Uterus (tissue), 4 donors: ENCODE data around the gene AP2A1. TPM values are rescaled to one million over a fixed set of nuclear protein-coding genes. Genes with fewer than 3 reads are reported as not detected.

Experiments
- DNase-seq, 2 donors: peaks; one replicate each; pipeline ENCODE4 v3.0.0-alpha.2; 2019 to 2020
- H3K27ac ChIP-seq, 2 donors: fragments of 200-600 bp; sonication (generic); 1 replicate in 1 of 2; 2 replicates in 1 of 2; pipeline ENCODE4 v1.5.1; 2016 to 2018
- H3K27me3 ChIP-seq, 2 donors: fragments of 200-600 bp; sonication (generic); one replicate each; pipeline ENCODE4 v1.5.1; 2018 to 2019; ENCODE audit warnings: control low read depth in 1 of 2
- H3K36me3 ChIP-seq, 2 donors: fragments of 200-600 bp; sonication (generic); one replicate each; pipeline ENCODE4 v1.5.1; 2019; ENCODE audit warnings: control low read depth in 1 of 2
- H3K4me1 ChIP-seq, 2 donors: fragments of 200-600 bp; sonication (generic); one replicate each; pipeline ENCODE4 v1.5.1; 2018 to 2019; ENCODE audit warnings: control low read depth in 1 of 2
- H3K4me3 ChIP-seq, 2 donors: fragments of 200-600 bp; sonication (generic); 1 replicate in 1 of 2; 2 replicates in 1 of 2; pipeline ENCODE4 v1.5.1; 2018 to 2019; ENCODE audit warnings: mild to moderate bottlenecking in 1 of 2
- H3K9me3 ChIP-seq, 2 donors: fragments of 200-600 bp; sonication (generic); one replicate each; pipeline ENCODE4 v1.5.1; 2019; ENCODE audit warnings: control low read depth in 1 of 2
- POLR2A ChIP-seq, 2 donors: fragments of 450-650 bp; IDR thresholded peaks; one replicate each; pipeline ENCODE4 v1.6.1; 2016; ENCODE audit warnings: antibody characterized with exemption in 2 of 2, mild to moderate bottlenecking in 1 of 2, moderate library complexity in 1 of 2
- intact Hi-C: fragments of 100-400 bp; cut with DNase I; formaldehyde crosslinking; loops from one replicate; pipeline ENCODE4 v1.15.1; 2023; ENCODE audit warnings: low total_unique reads
- total RNA-seq, 4 donors: library from RNA; depleted of rRNA in 3 of 4; stranded (reverse); fragments of >200 nt in 3 of 4; gene quantifications; one replicate each; pipeline versions ENCODE4 v1.1.0 to v1.2.4, GENCODE V29; 2014 to 2023
- TF ChIP-seq, protein P1 (sequence below), 4 experiments: fragments of 200-600 bp in 2 of 4; fragments of 450-650 bp in 2 of 4; sonication (generic) in 2 of 4; IDR thresholded peaks; one replicate each; pipeline ENCODE4 v1.5.1; 2016 to 2019; ENCODE audit warnings: antibody characterized with exemption in 4 of 4, mild to moderate bottlenecking in 2 of 4, moderate library complexity in 1 of 4
- donor health status: DM: yes; HTN: yes; CAD: no.

The AP2A1 gene
- total RNA-seq, 4 donors from 2014 or later = 47.1 to 114 (median 54.7) TPM

DNA sequence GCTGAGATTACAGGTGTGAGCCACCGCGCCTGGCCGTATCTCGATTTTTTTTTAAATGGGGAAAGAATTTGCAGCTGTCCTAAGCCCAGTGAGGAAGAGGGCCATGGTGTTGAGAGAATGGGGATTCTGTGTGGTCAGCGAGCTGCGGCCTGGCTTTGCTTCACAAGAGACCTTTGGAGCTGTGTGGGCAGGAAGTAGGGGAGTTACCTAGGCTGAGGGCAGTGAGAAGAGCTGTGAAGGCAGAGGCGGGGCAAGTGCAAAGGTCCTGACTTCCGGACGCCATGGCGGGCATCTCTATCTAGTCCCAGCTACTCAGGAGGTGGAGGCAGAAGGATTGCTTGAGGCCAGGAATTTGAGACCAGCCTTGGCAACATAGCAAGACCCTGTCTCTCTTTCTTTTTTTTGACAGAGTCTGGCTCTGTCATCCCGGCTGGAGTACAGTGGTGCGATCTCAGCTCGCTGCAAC, 4.9 kb downstream of the AP2A1 start:
- H3K4me1 ChIP-seq = peaks cover 0 to 14% of the 10 kb centered on the region in 2 donors
- TF ChIP-seq, protein P1, sequence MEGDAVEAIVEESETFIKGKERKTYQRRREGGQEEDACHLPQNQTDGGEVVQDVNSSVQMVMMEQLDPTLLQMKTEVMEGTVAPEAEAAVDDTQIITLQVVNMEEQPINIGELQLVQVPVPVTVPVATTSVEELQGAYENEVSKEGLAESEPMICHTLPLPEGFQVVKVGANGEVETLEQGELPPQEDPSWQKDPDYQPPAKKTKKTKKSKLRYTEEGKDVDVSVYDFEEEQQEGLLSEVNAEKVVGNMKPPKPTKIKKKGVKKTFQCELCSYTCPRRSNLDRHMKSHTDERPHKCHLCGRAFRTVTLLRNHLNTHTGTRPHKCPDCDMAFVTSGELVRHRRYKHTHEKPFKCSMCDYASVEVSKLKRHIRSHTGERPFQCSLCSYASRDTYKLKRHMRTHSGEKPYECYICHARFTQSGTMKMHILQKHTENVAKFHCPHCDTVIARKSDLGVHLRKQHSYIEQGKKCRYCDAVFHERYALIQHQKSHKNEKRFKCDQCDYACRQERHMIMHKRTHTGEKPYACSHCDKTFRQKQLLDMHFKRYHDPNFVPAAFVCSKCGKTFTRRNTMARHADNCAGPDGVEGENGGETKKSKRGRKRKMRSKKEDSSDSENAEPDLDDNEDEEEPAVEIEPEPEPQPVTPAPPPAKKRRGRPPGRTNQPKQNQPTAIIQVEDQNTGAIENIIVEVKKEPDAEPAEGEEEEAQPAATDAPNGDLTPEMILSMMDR (IDR thresholded peaks at IDR 0.05) = no peak
- no peak for TF ChIP-seq POLR2A (IDR thresholded peaks at IDR 0.05)
- H3K27ac ChIP-seq = no peak overlapping the region
- H3K4me3 ChIP-seq = no peak overlapping the region
- no peaks in the 10 kb centered on the region for H3K27me3 ChIP-seq
- no peaks in the 10 kb centered on the region for H3K9me3 ChIP-seq
- intact Hi-C loops = no loop called here
- no peaks in the 10 kb centered on the region for H3K36me3 ChIP-seq
- DNase-seq = no peak

DNA sequence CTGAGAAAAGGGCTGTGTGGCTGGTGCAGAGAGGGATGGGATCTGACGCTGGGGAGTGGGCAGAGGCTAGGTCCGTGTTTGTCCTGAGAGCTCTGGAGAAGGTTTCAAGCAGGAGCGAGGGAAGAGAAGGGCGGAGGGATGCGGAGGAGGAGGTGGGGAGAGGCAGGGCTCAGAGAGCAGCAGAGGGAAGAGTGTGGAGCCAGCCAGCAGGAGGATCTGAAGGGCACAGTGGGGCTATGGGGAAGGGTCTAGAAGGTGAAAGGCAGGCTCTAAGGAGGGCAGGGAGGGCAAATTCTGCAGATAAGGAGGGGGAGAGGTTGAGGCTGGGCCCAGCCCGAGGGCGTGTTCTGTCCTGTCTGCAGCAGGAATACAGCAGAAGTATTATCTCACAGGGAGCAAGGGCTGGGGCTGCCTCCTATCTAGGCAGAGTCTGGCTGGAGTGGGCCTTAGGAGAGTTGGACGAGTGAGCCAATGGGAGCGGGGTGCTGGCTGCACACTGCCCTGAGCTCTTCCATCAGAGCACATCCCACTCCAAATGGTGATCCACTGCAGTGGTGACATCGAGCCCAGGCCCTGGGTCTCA, 6.1 kb downstream of the AP2A1 start:
- Histone ChIP-seq H3K36me3 (no peaks in the 10 kb centered on the region), H3K4me1 (peaks cover 0 to 13% of the 10 kb centered on the region in 2 donors), H3K27ac (no peak overlapping the region), H3K9me3 (no peaks in the 10 kb centered on the region), H3K4me3 (no peak overlapping the region), H3K27me3 (no peaks in the 10 kb centered on the region)
- intact Hi-C loops = no loop called here
- no peak for DNase-seq
- TF ChIP-seq POLR2A (IDR thresholded peaks at IDR 0.05) = no peak
- TF ChIP-seq, protein P1 (IDR thresholded peaks at IDR 0.05) = no peak

DNA sequence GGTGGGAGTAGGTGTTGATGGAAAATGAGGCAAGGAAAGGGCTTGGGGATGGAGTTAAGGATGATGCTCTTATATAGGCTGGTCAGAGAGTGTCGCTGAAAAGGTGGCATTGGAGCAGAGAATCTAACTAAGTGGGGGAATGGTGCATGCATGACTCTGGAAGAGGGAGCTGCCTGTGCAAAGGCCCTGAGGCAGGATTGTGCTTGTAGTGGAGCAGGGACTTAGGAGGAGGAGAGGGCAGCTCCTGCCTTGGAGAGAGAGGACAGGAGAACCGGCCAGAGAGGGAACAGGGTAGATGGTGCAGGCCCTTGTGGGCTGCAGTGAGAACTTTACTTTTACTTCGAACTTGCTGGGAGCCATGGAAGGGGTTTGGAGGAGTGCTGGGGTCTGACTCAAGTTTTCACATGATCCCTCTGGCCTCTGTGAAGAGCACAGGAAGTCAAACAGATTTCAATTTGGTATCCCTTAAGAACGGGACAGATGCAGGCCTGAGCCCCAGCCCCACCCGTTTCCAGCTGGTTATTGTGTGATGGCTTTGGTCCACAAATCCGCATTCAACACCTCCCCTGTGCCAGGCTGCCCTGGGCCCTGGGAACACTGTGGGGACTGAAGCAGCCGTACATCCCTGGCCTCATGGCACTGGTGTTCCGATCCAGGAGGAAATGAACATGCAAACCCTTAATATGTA, 7.0 kb downstream of the AP2A1 start:
- no peaks in the 10 kb centered on the region for H3K9me3 ChIP-seq
- intact Hi-C loops = no loop called here
- H3K27ac ChIP-seq = no peak overlapping the region
- H3K36me3 ChIP-seq = no peaks in the 10 kb centered on the region
- no peak overlapping the region for H3K4me3 ChIP-seq
- no peak for DNase-seq
- H3K4me1 ChIP-seq = peaks cover 0 to 4% of the 10 kb centered on the region in 2 donors
- H3K27me3 ChIP-seq = no peaks in the 10 kb centered on the region
- TF ChIP-seq, protein P1 (IDR thresholded peaks at IDR 0.05) = no peak
- no peak for TF ChIP-seq POLR2A (IDR thresholded peaks at IDR 0.05)

DNA sequence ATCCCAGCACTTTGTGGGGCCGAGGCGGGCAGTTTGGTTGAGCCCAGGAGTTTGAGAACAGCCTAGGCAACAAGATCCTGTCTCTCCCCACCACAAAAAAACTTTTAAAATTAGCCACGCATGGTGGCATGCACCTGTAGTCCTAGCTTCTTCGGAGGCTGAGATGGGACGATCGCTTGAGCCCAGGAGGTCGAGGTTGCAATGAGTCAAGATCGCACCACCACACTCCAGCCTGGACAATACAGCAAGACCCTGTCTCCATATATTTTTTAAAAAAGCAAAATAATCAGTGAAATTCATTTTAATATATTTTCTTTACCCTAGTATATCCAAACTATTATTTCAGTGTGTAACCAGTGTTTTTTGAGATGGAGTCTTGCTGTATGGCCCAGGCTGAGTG, 8.2 kb downstream of the AP2A1 start:
- Histone ChIP-seq H3K36me3 (no peaks in the 10 kb centered on the region), H3K4me1 (no peaks in the 10 kb centered on the region), H3K27me3 (no peaks in the 10 kb centered on the region), H3K27ac (no peak overlapping the region), H3K4me3 (no peak overlapping the region), H3K9me3 (no peaks in the 10 kb centered on the region)
- DNase-seq = no peak
- TF ChIP-seq, protein P1 (IDR thresholded peaks at IDR 0.05) = no peak
- no peak for TF ChIP-seq POLR2A (IDR thresholded peaks at IDR 0.05)
- intact Hi-C loops = no loop called here

DNA sequence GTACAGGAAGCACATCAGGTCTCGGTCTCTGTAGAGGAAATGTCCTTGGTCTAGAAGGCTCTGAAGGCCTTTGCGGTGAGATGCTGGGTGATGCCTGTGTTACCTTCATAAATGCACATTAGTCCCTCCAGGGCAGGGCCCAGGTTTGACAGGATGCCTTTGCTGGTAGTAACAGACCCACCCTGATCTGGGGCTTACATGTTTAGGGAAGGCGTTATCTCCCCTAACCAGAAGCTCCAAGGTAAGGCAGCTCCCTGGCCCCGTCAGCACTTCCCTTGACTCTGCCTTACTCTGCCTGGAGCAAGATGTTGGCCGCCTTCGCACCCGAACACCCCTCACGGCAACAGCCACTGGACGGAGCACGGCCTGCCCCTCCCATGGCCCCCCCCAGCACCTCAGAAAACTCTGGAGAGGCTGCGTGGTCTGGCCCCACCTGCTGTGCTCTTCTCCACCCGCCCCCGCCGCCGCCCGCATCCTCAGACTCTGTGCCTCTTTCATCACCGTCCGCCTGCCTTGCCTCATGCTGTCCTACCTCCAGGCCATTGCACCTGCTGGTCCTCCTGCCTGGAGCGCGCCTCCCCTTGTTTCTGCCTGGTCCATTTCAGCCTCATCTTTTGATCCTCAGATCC, 9.1 kb downstream of the AP2A1 start:
- TF ChIP-seq, protein P1 (IDR thresholded peaks at IDR 0.05) = no peak
- TF ChIP-seq POLR2A (IDR thresholded peaks at IDR 0.05) = no peak
- no peak for DNase-seq

More for the DNA sequence above, 9.1 kb downstream of the AP2A1 start:
- H3K27ac ChIP-seq = no peak overlapping the region
- H3K4me1 ChIP-seq = no peaks in the 10 kb centered on the region
- intact Hi-C loops = no loop called here
- H3K4me3 ChIP-seq = no peak overlapping the region
- no peaks in the 10 kb centered on the region for H3K9me3 ChIP-seq
- H3K27me3 ChIP-seq = no peaks in the 10 kb centered on the region
- no peaks in the 10 kb centered on the region for H3K36me3 ChIP-seq
